ENCODE data around the gene IQGAP3. TPM values are rescaled to one million over a fixed set of nuclear protein-coding genes. Genes with fewer than 3 reads are reported as not detected.

Gene IQGAP3
- total RNA-seq, 4 donors from 2014 or later, result 1.7 to 9.4 (median 2.9) TPM

DNA sequence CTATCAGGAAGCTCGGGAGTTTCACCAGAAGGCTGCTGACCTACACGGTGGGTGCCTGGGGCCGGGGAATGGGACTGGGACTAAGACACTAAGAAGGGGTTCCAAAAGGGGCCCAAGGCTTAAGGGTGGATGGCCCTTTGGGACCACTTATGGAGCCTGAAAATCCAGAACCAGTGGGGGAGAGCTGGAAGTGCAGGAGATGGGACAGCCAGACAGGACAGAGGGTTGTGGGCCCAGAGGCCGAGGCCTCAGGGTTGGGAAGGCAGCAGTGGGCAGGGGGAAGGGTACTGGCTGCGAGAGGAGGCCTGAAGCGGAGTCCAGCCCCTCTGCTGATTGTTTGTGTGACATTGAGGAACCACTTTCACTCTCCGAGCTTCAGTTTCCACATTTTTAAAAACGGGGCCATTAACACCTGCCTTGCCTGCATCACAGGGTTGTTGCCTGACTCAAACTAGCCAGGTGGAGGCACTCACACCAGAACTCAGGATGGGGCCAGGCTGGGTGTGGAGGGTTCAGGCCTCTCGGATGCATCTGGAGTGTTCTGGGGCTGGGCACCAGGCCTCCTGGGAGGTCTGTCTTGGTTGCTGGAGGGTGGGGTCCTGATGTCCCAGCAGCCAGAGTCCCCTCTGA, 10.1 kb upstream of the IQGAP3 start:
- TF ChIP-seq POLR2A (IDR thresholded peaks at IDR 0.05) (no peak), POLR2AphosphoS5 (IDR thresholded peaks at IDR 0.05) (no peak), EP300 (IDR thresholded peaks at IDR 0.05; ENCODE audit: low read depth) (no peak)
- TF ChIP-seq, protein P1, sequence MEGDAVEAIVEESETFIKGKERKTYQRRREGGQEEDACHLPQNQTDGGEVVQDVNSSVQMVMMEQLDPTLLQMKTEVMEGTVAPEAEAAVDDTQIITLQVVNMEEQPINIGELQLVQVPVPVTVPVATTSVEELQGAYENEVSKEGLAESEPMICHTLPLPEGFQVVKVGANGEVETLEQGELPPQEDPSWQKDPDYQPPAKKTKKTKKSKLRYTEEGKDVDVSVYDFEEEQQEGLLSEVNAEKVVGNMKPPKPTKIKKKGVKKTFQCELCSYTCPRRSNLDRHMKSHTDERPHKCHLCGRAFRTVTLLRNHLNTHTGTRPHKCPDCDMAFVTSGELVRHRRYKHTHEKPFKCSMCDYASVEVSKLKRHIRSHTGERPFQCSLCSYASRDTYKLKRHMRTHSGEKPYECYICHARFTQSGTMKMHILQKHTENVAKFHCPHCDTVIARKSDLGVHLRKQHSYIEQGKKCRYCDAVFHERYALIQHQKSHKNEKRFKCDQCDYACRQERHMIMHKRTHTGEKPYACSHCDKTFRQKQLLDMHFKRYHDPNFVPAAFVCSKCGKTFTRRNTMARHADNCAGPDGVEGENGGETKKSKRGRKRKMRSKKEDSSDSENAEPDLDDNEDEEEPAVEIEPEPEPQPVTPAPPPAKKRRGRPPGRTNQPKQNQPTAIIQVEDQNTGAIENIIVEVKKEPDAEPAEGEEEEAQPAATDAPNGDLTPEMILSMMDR (IDR thresholded peaks at IDR 0.05), result no peak
- H3K27me3 ChIP-seq, result no peaks in the 10 kb centered on the region
- no peak for DNase-seq
- 86% methylated on average over 9 of the region's 9 CpGs; no CpG with 5 or more reads in 1 of the 2 donors for WGBS, 2 donors (ENCODE audit: low coverage in 1 of 2)
- intact Hi-C loops (cut with DNase I; ENCODE audit: low total_unique reads) (no loop called here), in situ Hi-C loops (cut with MboI; ENCODE audit: low pct_ligation_motif_present in 1 of 4, low pct_unique_long_range_greater_than_20kb in 1 of 4, low sequenced_read_pairs in 3 of 4) (no loop called here)
- H3K4me3 ChIP-seq, result no peak overlapping the region
- peaks cover 0 to 3% (median 0%) of the 10 kb centered on the region in 4 donors for H3K4me1 ChIP-seq
- H3K27ac ChIP-seq, result no peak overlapping the region
- H3K36me3 ChIP-seq, result no peaks in the 10 kb centered on the region
- H3K9me3 ChIP-seq, result no peaks in the 10 kb centered on the region

DNA sequence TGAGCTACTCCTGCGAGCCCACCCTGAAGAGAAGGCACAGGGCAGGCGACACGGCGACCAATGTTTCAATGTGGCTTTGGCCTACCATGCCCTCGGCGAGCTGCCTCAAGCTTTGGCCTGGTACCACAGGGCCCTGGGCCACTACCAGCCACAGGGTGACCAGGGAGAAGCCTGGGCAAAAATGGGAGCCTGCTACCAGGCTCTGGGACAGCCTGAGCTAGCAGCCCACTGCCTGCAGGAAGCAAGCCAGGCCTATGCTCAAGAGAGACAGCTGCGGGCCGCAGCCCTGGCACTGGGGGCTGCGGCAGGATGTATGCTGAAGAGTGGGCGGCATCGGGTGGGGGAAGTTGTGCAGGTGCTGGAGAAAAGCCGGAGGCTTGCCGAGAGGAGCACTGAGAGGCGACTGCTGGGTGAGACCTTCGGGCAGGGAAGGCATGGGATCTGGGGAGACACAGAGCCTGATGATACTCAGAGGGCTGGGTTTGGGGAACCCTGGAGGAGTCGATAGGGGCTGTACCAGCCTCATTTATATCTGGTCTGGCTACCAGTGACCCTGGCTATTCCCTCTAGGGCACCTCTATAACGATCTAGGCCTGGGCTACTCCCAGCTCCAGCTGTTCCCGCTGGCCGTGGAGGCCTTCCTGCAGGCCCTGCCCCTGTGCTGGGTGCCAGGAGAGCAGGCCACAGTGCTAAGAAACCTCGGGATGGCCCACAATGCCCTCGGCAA, 9.5 kb upstream of the IQGAP3 start:
- no peak for TF ChIP-seq POLR2AphosphoS5 (IDR thresholded peaks at IDR 0.05)
- no peak for TF ChIP-seq POLR2A (IDR thresholded peaks at IDR 0.05)
- in situ Hi-C loops (cut with MboI; ENCODE audit: low pct_ligation_motif_present in 1 of 4, low pct_unique_long_range_greater_than_20kb in 1 of 4, low sequenced_read_pairs in 3 of 4), result no loop called here
- peaks cover 0 to 3% (median 0%) of the 10 kb centered on the region in 4 donors for H3K4me1 ChIP-seq
- no peak overlapping the region for H3K4me3 ChIP-seq
- 83% methylated on average over 21 of the region's 21 CpGs; no CpG with 5 or more reads in 1 of the 2 donors for WGBS, 2 donors (ENCODE audit: low coverage in 1 of 2)
- intact Hi-C loops (cut with DNase I; ENCODE audit: low total_unique reads), result no loop called here
- H3K36me3 ChIP-seq, result no peaks in the 10 kb centered on the region
- DNase-seq, result no peak
- H3K27ac ChIP-seq, result no peak overlapping the region
- no peaks in the 10 kb centered on the region for H3K27me3 ChIP-seq
- no peaks in the 10 kb centered on the region for H3K9me3 ChIP-seq

DNA sequence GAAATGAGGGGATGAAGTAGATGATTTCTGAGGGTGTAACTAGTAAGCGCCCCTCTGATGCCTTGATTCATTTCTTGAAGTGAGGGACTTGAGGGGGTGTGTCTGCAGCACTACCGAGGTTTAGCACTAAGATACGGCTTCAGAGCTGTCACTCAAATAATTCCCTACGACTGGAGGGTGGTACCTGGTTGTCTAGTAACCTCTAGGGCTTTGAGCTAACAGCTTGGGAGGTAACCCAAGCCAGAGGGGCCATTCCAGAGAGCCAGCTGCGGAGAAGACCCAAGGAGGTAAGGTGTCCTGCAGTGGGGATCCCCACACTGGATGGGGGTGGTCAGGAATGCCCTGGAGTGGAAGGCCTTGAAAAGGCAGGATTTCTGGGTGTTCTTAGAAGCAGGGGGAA, 7.1 kb upstream of the IQGAP3 start, which contains the start of gene TTC24:
Gene TTC24, plus strand, starts transcription at position 252 of the 400 bp plus-strand sequence. CDS start 1,642 bp downstream, outside the sequence.
- H3K27me3 ChIP-seq, result no peaks in the 10 kb centered on the region
- H3K27ac ChIP-seq, result no peak within 1 kb of the TSS
- no peaks in the 10 kb centered on the region for H3K36me3 ChIP-seq
- H3K9me3 ChIP-seq, result no peaks in the 10 kb centered on the region
- WGBS, 2 donors (ENCODE audit: low coverage in 1 of 2), result 54 to 70% methylated on average over 3 to 5 of the region's 5 CpGs
- intact Hi-C loops (cut with DNase I; ENCODE audit: low total_unique reads), result no loop called here
- no peak within 1 kb of the TSS for H3K4me3 ChIP-seq
- TF ChIP-seq POLR2A (IDR thresholded peaks at IDR 0.05) (no peak), POLR2AphosphoS5 (IDR thresholded peaks at IDR 0.05) (no peak), EP300 (IDR thresholded peaks at IDR 0.05; ENCODE audit: low read depth) (no peak)
- TF ChIP-seq, protein P1 (IDR thresholded peaks at IDR 0.05), result no peak
- no peak for DNase-seq
- in situ Hi-C loops (cut with MboI; ENCODE audit: low pct_ligation_motif_present in 1 of 4, low pct_unique_long_range_greater_than_20kb in 1 of 4, low sequenced_read_pairs in 3 of 4), result no loop called here
- peaks cover 0 to 3% (median 0%) of the 10 kb centered on the region in 4 donors for H3K4me1 ChIP-seq

DNA sequence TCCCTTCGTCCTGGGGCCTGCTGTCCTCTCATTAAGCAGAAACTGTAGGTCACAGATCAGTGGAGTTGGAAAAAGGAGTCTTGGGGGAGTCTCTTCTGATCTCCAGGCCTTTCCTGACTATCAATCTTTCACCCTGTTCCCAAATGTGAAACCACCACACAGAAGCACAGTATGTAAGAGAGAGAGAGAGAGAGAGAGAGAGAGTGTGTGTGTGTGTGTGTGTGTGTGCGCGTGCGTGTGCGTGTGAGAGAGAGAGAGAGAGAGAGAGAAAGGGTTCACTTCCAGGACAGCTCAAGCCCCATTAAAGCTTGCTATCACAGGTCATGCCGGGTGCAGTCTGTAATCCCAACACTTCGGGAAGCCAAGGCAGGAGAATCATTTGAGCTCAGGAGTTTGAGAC, 5.7 kb upstream of the IQGAP3 start:
- no peak for DNase-seq
- TF ChIP-seq, protein P1 (IDR thresholded peaks at IDR 0.05), result no peak
- no peak for TF ChIP-seq EP300 (IDR thresholded peaks at IDR 0.05; ENCODE audit: low read depth)
- Histone ChIP-seq H3K27ac (peak overlapping the region in 2 of 4 donors; percentile 26 to 43), H3K36me3 (no peaks in the 10 kb centered on the region), H3K9me3 (no peaks in the 10 kb centered on the region), H3K4me3 (no peak overlapping the region), H3K27me3 (no peaks in the 10 kb centered on the region), H3K4me1 (no peaks in the 10 kb centered on the region)
- in situ Hi-C loops (cut with MboI; ENCODE audit: low pct_ligation_motif_present in 1 of 4, low pct_unique_long_range_greater_than_20kb in 1 of 4, low sequenced_read_pairs in 3 of 4), result no loop called here
- intact Hi-C loops (cut with DNase I; ENCODE audit: low total_unique reads), result no loop called here
- WGBS, 2 donors (ENCODE audit: low coverage in 1 of 2), result 69 to 93% methylated on average over 2 to 6 of the region's 7 CpGs

All from transverse colon (tissue), 4 donors.